Measurements from ENCODE around the gene ADAM11. TPM values are rescaled to one million over a fixed set of nuclear protein-coding genes. Genes with fewer than 3 reads are reported as not detected.
A peak's percentile ranks its signal among the peaks of the same experiment; 100 is the strongest.
"Not testable (repeated sequence)": the region's sequence is repeated elsewhere in the genome, so short reads cannot be mapped to it uniquely, and the experiment has no call there.

The ADAM11 gene
- 2.2 and 2.8 TPM in 2 replicates for total RNA-seq (2014; rRNA removed; shearing (Covaris generic))

DNA sequence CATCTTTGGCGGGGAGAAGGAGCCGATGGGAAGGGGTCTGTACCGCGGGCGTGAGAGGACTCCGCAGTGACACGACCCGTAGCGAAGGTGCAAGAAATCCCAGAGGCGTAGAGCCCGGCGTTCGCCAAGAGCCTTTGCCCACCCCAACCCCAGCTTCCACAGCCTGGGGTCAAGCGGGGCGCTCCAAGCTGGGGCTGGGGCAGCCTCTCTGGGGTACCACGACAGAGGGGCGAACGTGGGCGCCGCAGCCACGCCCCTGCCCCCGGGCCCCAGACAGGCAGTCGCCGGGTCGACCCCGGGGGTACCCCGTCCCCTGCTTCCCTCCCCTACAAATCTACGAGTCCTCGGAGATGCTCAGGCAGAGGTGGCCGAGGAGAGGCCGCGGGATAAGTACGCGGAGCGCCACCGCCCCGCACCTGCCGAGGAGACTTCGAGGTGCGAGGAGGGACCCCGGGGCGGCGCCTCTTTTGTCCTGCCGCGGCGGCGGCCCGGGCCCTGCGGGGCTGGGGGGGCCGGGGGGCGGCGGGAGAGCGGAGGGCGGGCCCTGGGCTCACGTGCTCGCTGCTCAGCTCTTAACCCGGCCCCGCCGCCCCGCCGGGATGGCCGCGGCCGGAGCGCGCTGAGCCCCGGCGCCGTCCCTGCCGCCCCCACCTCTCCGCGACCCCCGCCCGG lies at the start of gene ADAM11:
ADAM11 (plus strand) TSS at position 575 of the 672 bp plus-strand sequence. CDS start 212 bp downstream, outside the sequence.
- DNase-seq (ENCODE audit: low spot score), result no peak

- no peak for DNase-seq (ENCODE audit: low spot score)
These were observed 39.3 kb upstream of the ADAM11 start for GRCh38 chr17:44719444-44719843.

DNA sequence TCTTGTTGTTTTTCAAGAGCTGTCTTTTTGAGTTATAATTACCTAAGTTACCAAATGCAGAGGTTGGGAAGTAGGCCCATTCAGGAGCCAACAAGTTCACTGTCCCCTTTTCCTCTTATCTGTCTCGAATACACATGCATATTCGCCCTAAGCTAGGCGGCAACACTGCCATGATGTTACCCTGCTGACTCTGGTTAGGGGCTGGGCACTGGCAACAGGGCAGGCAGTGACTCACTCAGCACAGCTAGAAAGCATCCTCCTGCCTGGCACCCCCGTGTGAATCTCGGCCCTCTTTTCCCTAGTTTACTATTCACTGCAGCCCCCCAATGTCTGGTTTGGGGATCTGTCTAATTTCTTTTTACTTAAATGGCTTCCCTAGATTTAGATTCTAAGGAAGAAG lies 36.5 kb upstream of the ADAM11 start:
- no peak for DNase-seq (ENCODE audit: low spot score)

GRCh38 chr17:44726121-44726520 lies 32.7 kb upstream of the ADAM11 start:
- not testable (repeated sequence) for DNase-seq (ENCODE audit: low spot score)

GRCh38 chr17:44733753-44734152 lies 25.0 kb upstream of the ADAM11 start:
- DNase-seq (ENCODE audit: low spot score), result peak; percentile 25

- DNase-seq (ENCODE audit: low spot score), result no peak
These were observed 24.5 kb upstream of the ADAM11 start for GRCh38 chr17:44734272-44734671.

DNA sequence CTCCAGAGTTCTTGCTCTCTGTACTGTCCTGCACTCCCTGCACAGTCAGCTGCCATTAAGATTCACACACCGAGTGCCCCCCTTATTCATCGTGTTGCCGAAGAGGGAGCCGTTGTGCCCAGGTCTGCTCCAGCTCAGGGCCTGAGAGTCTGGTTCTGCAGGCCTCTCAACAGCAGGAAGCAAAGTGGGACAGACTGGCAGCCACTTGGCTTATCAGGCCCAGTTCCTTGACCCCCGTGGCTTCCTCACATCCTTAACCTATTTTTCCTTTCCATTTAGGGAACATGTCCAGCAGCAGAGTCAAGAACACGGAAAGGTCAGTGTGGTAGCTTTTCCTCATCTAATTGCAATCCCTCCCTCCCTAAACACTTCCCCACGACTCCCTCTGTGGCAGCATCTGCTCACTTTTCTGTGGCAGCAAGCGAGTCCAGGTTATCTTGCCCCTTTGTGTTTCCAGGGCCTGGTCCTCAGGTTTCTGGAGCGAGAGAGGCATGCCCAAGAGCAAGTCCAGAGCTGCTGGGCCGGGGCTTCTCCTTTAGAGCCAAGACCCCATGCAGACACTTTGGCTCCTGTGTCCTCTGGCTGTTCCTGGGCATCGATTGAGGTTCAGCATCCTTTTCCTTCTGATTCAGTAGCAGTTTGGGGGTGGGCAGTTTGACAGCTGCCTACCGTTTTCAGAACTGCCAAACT lies 22.1 kb upstream of the ADAM11 start:
- DNase-seq (ENCODE audit: low spot score), result no peak

DNA sequence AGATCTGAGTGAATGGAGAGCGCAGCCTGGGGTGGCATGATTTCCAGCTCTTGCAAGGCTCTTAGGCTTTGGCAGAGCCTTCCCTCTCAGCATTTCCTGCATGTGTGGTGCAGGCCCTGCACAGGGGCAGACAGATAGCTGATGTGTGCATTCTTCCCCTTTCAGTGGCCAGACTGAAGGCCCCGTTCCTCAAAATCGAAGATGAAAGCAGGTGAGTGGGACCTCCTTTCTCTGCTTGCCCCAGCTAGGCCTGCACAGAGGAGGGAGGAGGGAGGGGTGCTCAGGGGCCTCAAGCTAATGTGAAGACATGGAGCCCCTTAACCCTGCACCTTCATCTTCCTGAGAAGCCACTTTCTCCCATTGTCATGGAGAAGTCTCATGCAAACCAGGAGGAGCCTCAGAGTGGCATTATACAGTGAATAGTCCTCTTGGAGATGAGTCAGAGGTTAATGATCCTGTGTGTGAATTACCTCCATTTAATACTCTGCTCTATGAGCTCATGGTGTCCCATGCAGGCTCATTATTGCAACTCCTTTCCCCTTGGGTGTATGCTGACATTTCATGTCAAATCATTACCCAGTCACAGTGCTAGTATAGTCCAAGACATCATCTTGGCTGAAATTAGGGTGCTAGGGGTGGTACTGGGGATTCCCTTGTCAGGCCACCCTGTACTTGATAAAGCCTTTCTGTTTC lies 20.4 kb upstream of the ADAM11 start:
- no peak for DNase-seq (ENCODE audit: low spot score)

- DNase-seq (ENCODE audit: low spot score), result no peak
These were observed 17.5 kb upstream of the ADAM11 start for GRCh38 chr17:44741316-44741715.

DNA sequence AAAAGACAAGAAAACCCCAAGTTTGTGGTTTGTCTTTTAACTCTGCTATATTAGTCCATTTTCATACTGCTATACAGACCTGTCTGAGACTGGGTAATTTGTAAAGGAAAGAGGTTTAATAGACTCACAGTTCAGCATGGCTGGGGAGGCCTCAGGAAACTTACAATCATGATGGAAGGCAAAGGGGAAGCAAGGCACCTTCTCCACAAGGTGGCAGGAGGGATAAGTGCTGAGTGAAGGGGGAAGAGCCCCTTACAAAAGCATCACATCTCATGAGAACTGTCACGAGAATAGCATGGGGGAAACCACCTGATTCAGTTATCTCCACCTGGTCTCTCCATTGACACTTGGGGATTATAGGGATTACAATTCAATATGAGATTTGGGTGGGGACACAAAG lies 13.5 kb upstream of the ADAM11 start:
- no peak for DNase-seq (ENCODE audit: low spot score)

GRCh38 chr17:44745738-44746137 lies 13.1 kb upstream of the ADAM11 start:
- not testable (repeated sequence) for DNase-seq (ENCODE audit: low spot score)

GRCh38 chr17:44747566-44747965 lies 11.2 kb upstream of the ADAM11 start:
- no peak for DNase-seq (ENCODE audit: low spot score)

GRCh38 chr17:44749076-44749979 lies 9.5 kb upstream of the ADAM11 start:
- DNase-seq (ENCODE audit: low spot score), result no peak

DNA sequence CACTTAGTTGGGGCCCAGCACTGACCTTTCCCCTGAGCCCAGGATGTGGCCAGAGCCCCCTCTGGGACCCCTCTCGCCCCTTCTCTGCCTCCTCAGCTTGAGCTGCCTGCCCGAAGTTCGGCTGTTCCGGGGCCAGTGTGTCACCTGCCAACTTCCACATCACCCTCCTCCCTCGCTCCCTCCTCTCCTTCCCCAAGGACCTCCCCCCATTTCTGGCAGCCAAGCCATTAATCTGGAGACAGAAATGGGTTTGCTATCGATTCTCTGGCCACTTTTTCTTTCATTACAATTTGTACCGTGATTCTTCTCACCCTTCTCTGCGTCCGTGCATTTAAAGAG lies 8.8 kb upstream of the ADAM11 start:
- DNase-seq (ENCODE audit: low spot score), result no peak

GRCh38 chr17:44751331-44751730 lies 7.5 kb upstream of the ADAM11 start:
- DNase-seq (ENCODE audit: low spot score), result no peak

DNA sequence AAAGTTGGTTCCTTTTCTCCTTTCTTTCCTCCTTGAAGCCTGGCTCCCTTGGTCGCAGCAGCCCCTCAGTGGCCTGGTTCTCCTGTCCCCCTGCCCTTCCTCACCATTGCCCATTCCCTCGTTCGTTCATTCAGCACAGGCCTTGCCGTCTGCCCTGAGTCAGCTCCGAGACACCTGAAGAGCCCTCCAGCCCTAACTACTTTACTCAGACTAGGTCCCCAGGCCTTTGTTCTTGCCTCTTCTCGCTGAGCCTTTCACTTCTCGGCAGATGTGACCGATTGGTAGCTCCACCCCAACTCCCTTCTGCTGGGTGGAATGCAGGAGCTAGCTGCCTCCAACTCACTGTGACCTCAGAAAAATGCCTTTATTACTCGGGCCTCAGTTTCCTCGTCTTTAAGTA lies 7.0 kb upstream of the ADAM11 start:
- DNase-seq (ENCODE audit: low spot score), result no peak

- DNase-seq (ENCODE audit: low spot score), result no peak
These were observed 5.6 kb upstream of the ADAM11 start for GRCh38 chr17:44752953-44753861.

DNA sequence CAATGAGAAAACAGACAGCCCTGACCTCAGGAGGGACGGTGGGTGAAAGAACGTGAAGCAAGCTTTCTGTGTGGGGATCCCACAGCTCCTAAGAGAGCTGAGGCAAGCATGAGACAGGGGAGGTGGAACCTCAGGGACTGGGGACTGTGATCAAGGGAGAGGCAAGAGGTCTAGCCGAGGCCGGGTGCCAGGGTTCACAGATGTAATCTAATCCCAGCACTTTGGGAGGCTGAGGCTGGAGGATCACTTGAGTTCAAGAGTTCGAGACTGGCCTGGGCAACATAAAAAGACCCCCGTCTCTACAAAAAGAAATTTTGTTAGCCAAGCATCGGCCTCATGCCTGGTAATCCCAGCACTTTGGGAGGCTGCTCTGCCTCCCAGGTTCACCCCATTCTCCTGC lies 4.5 kb upstream of the ADAM11 start:
- no peak for DNase-seq (ENCODE audit: low spot score)

- DNase-seq (ENCODE audit: low spot score), result not testable (repeated sequence)
These were observed 3.6 kb upstream of the ADAM11 start for GRCh38 chr17:44755180-44755579.

GRCh38 chr17:44757045-44757917 lies 1.5 kb upstream of the ADAM11 start:
- DNase-seq (ENCODE audit: low spot score), result no peak
